ENCODE measurements around the gene SLC6A20.

The SLC6A20 gene

GRCh38 chr3:45799586-45799985 lies 3.2 kb upstream of the SLC6A20 start:
- no peak for DNase-seq

- no peak for DNase-seq
Observed at GRCh38 chr3:45798034-45798433, 1.7 kb upstream of the SLC6A20 start.

- DNase-seq: no peak
Observed at GRCh38 chr3:45796902-45797637, 734 bp upstream of the SLC6A20 start.

GRCh38 chr3:45795509-45795881 lies 841 bp downstream of the SLC6A20 start:
- no peak for DNase-seq

GRCh38 chr3:45794660-45795059 lies 1.7 kb downstream of the SLC6A20 start:
- no peak for DNase-seq

- no peak for DNase-seq
Observed at GRCh38 chr3:45794177-45794560, 2.2 kb downstream of the SLC6A20 start.

- DNase-seq: no peak
Observed at GRCh38 chr3:45793482-45794176, 2.7 kb downstream of the SLC6A20 start.

- DNase-seq: no peak
Observed at GRCh38 chr3:45792516-45793172, 3.7 kb downstream of the SLC6A20 start.

- no peak for DNase-seq
Observed at GRCh38 chr3:45792036-45792435, 4.3 kb downstream of the SLC6A20 start.

- no peak for DNase-seq
Observed at GRCh38 chr3:45790596-45790995, 5.7 kb downstream of the SLC6A20 start.

GRCh38 chr3:45789235-45789812 lies 7.0 kb downstream of the SLC6A20 start:
- no peak for DNase-seq

- no peak for DNase-seq
Observed at GRCh38 chr3:45787551-45787950, 8.8 kb downstream of the SLC6A20 start.

- DNase-seq: no peak
Observed at GRCh38 chr3:45786801-45787495, 9.4 kb downstream of the SLC6A20 start.

GRCh38 chr3:45785605-45786150 lies 10.7 kb downstream of the SLC6A20 start:
- no peak for DNase-seq

GRCh38 chr3:45783667-45784066 lies 12.7 kb downstream of the SLC6A20 start:
- DNase-seq: no peak

- no peak for DNase-seq
Observed at GRCh38 chr3:45782381-45782780, 14.0 kb downstream of the SLC6A20 start.

- no peak for DNase-seq
Observed at GRCh38 chr3:45781841-45782240, 14.5 kb downstream of the SLC6A20 start.

GRCh38 chr3:45781271-45781670 lies 15.1 kb downstream of the SLC6A20 start:
- no peak for DNase-seq

GRCh38 chr3:45779746-45780735 lies 16.3 kb downstream of the SLC6A20 start:
- DNase-seq: no peak

GRCh38 chr3:45778761-45779201 lies 17.6 kb downstream of the SLC6A20 start:
- DNase-seq: no peak

- no peak for DNase-seq
Observed at GRCh38 chr3:45777746-45778386, 18.5 kb downstream of the SLC6A20 start.
